Loucy (cell line): ENCODE results near the gene MUC5AC.
"Not testable (repeated sequence)": the region's sequence is repeated elsewhere in the genome, so short reads cannot be mapped to it uniquely, and the experiment has no call there.

ENCODE experiments used
- H2AFZ ChIP-seq: fragments of 200-600 bp; sonication (generic); 2 replicates; pipeline ENCODE4 v1.6.0; 2016; ENCODE audit warnings: antibody characterized with exemption, mild to moderate bottlenecking, low read length, moderate library complexity
- H3F3A ChIP-seq: fragments of 200-600 bp; 2 replicates; pipeline ENCODE4 v1.6.0; 2016; ENCODE audit warnings: antibody characterized with exemption, low read depth, mild to moderate bottlenecking
- H3K27me3 ChIP-seq: fragments of 200-600 bp; sonication (generic); 2 replicates; pipeline ENCODE4 v1.6.1; 2014; ENCODE audit warnings: low read length, mild to moderate bottlenecking; ENCODE audit not compliant: insufficient read depth, poor library complexity, severe bottlenecking
- H3K36me3 ChIP-seq: fragments of 200-600 bp; sonication (generic); 2 replicates; pipeline ENCODE4 v1.6.1; 2016; ENCODE audit warnings: low read length; ENCODE audit not compliant: insufficient read depth
- H3K4me1 ChIP-seq: fragments of 200-600 bp; sonication (generic); 2 replicates; pipeline ENCODE4 v1.5.1; 2014; ENCODE audit warnings: low read length, mild to moderate bottlenecking; ENCODE audit not compliant: insufficient read depth, poor library complexity, severe bottlenecking
- H3K4me2 ChIP-seq: fragments of 200-600 bp; sonication (generic); 2 replicates; pipeline ENCODE4 v1.6.0; 2014; ENCODE audit warnings: antibody characterized with exemption, low read length, low read depth, mild to moderate bottlenecking; ENCODE audit not compliant: poor library complexity, severe bottlenecking
- H3K4me3 ChIP-seq: fragments of 200-600 bp; sonication (generic); 2 replicates; pipeline ENCODE4 v1.5.1; 2014; ENCODE audit warnings: low read length, mild to moderate bottlenecking, mixed read lengths; ENCODE audit not compliant: poor library complexity, severe bottlenecking
- H3K79me2 ChIP-seq: fragments of 200-600 bp; sonication (generic); 2 replicates; pipeline ENCODE4 v1.6.1; 2014; ENCODE audit warnings: low read length; ENCODE audit not compliant: insufficient read depth
- H3K9ac ChIP-seq: fragments of 200-600 bp; sonication (generic); 2 replicates; pipeline ENCODE4 v1.6.0; 2014; ENCODE audit warnings: mild to moderate bottlenecking, low read depth, low read length, moderate library complexity; ENCODE audit not compliant: poor library complexity, severe bottlenecking
- H3K9me2 ChIP-seq: fragments of 200-600 bp; sonication (generic); replicated peaks from 2 replicates; pipeline ENCODE4 v1.6.1; 2016; ENCODE audit warnings: low read depth, low read length, mixed read lengths
- H3K9me3 ChIP-seq: fragments of 200-600 bp; sonication (generic); 2 replicates; pipeline ENCODE4 v1.6.1; 2014; ENCODE audit warnings: mild to moderate bottlenecking, antibody characterized with exemption, low read length, low read depth; ENCODE audit not compliant: insufficient read depth
- H4K20me1 ChIP-seq: fragments of 200-600 bp; sonication (generic); 2 replicates; pipeline ENCODE4 v1.6.0; 2014; ENCODE audit warnings: antibody characterized with exemption, low read length, mild to moderate bottlenecking; ENCODE audit not compliant: insufficient read depth, poor library complexity, severe bottlenecking
- CTCF ChIP-seq: fragments of 200-600 bp; sonication (generic); conservative IDR thresholded peaks from 2 replicates; pipeline ENCODE4 v1.5.1; 2014; ENCODE audit warnings: mild to moderate bottlenecking, antibody characterized with exemption, low read length
- EZH2phosphoT487 ChIP-seq: fragments of 200-600 bp; IDR thresholded peaks from 2 replicates; pipeline ENCODE4 v1.6.1; 2018; ENCODE audit warnings: antibody characterized with exemption, mild to moderate bottlenecking, moderate library complexity, borderline replicate concordance

The MUC5AC gene

GRCh38 chr11:1112351-1113191 lies 45.2 kb upstream of the MUC5AC start:
- H3K9me2 ChIP-seq = no peaks in the 10 kb centered on the region
- no peaks in the 10 kb centered on the region; the same call in 1 of the 2 replicates for H3K9me3 ChIP-seq
- H2AFZ ChIP-seq = no peak overlapping the region
- no peak for TF ChIP-seq EZH2phosphoT487
- TF ChIP-seq CTCF = no peak
- no peak overlapping the region for H3K4me2 ChIP-seq
- no peaks in the 10 kb centered on the region for H3K36me3 ChIP-seq
- H3K9ac ChIP-seq = no peak overlapping the region
- H4K20me1 ChIP-seq = no peaks in the 10 kb centered on the region
- H3K4me3 ChIP-seq = no peak overlapping the region
- no peaks in the 10 kb centered on the region for H3K4me1 ChIP-seq
- no peaks in the 10 kb centered on the region for H3F3A ChIP-seq
- H3K79me2 ChIP-seq = no peaks in the 10 kb centered on the region
- H3K27me3 ChIP-seq = no peaks in the 10 kb centered on the region

GRCh38 chr11:1113405-1114201 lies 44.1 kb upstream of the MUC5AC start:
- Histone ChIP-seq H3K9me2 (no peaks in the 10 kb centered on the region), H3K4me1 (no peaks in the 10 kb centered on the region), H3K9me3 (no peaks in the 10 kb centered on the region; the same call in 1 of the 2 replicates), H3K9ac (no peak overlapping the region), H3K79me2 (no peaks in the 10 kb centered on the region), H2AFZ (no peak overlapping the region), H3K4me2 (no peak overlapping the region), H3K4me3 (no peak overlapping the region), H4K20me1 (no peaks in the 10 kb centered on the region), H3K27me3 (no peaks in the 10 kb centered on the region), H3F3A (no peaks in the 10 kb centered on the region), H3K36me3 (no peaks in the 10 kb centered on the region)
- TF ChIP-seq EZH2phosphoT487 (no peak), CTCF (no peak)

GRCh38 chr11:1115292-1115691 lies 42.5 kb upstream of the MUC5AC start:
- not testable (repeated sequence) for H3F3A ChIP-seq, H3K36me3 ChIP-seq, H3K4me3 ChIP-seq, H3K9ac ChIP-seq, H4K20me1 ChIP-seq, H3K4me1 ChIP-seq, H2AFZ ChIP-seq, H3K9me3 ChIP-seq, H3K9me2 ChIP-seq, H3K4me2 ChIP-seq, H3K27me3 ChIP-seq, H3K79me2 ChIP-seq
